ENCODE data around the gene MAPK1IP1L. TPM values are rescaled to one million over a fixed set of nuclear protein-coding genes. Genes with fewer than 3 reads are reported as not detected.
"Not testable (repeated sequence)": the region's sequence is repeated elsewhere in the genome, so short reads cannot be mapped to it uniquely, and the experiment has no call there.

MAPK1IP1L gene
- 24.7 TPM for total RNA-seq

- DNase-seq = peak; percentile 97
Observed at GRCh38 chr14:55051423-55052268, at the start of gene MAPK1IP1L. Gene MAPK1IP1L (plus strand): TSS chr14:55051647. CDS start chr14:55061684, 10,037 bp downstream.

- DNase-seq = no peak
Observed at GRCh38 chr14:55005071-55005470, 46.4 kb upstream of the MAPK1IP1L start.

- DNase-seq = no peak
Observed at GRCh38 chr14:55015006-55015405, 36.4 kb upstream of the MAPK1IP1L start.

- DNase-seq = no peak
Observed at GRCh38 chr14:55019968-55020554, 31.4 kb upstream of the MAPK1IP1L start.

- DNase-seq = not testable (repeated sequence)
Observed at GRCh38 chr14:55024365-55024764, 27.1 kb upstream of the MAPK1IP1L start.

GRCh38 chr14:55025948-55026347, 25.5 kb upstream of the MAPK1IP1L start:
- DNase-seq = no peak

- DNase-seq = no peak
Observed at GRCh38 chr14:55026441-55026792, 25.0 kb upstream of the MAPK1IP1L start.

- peak; percentile 93 for DNase-seq
Observed at GRCh38 chr14:55026793-55027561, 24.5 kb upstream of the MAPK1IP1L start, which contains the start of the genes SOCS4 and WDHD1. Gene SOCS4 (plus strand): TSS chr14:55027236. CDS start chr14:55043042, 15,806 bp downstream. Gene WDHD1 (minus strand): TSS chr14:55027099. CDS start chr14:55026787, 312 bp downstream.

GRCh38 chr14:55028066-55028465, 23.4 kb upstream of the MAPK1IP1L start:
- DNase-seq = no peak

- DNase-seq = no peak
Observed at GRCh38 chr14:55028476-55028875, 23.0 kb upstream of the MAPK1IP1L start.

GRCh38 chr14:55031190-55031589, 20.3 kb upstream of the MAPK1IP1L start:
- no peak for DNase-seq

GRCh38 chr14:55037995-55038394, 13.5 kb upstream of the MAPK1IP1L start:
- DNase-seq = not testable (repeated sequence)

- no peak for DNase-seq
Observed at GRCh38 chr14:55038708-55039107, 12.7 kb upstream of the MAPK1IP1L start.

- DNase-seq = no peak
Observed at GRCh38 chr14:55043528-55043927, 7.9 kb upstream of the MAPK1IP1L start.

- DNase-seq = no peak
Observed at GRCh38 chr14:55045087-55045486, 6.4 kb upstream of the MAPK1IP1L start.

GRCh38 chr14:55047301-55048053, 4.0 kb upstream of the MAPK1IP1L start:
- no peak for DNase-seq

GRCh38 chr14:55048900-55049436, 2.5 kb upstream of the MAPK1IP1L start:
- DNase-seq = no peak

- no peak for DNase-seq
Observed at GRCh38 chr14:55051165-55051422, 353 bp upstream of the MAPK1IP1L start.

GRCh38 chr14:55052269-55052930, 953 bp downstream of the MAPK1IP1L start:
- peak; percentile 42 for DNase-seq

GRCh38 chr14:55053018-55053417, 1.6 kb downstream of the MAPK1IP1L start:
- no peak for DNase-seq

- DNase-seq = no peak
Observed at GRCh38 chr14:55053500-55053899, 2.1 kb downstream of the MAPK1IP1L start.
